ENCODE data around the gene TPBGL. TPM values are rescaled to one million over a fixed set of nuclear protein-coding genes. Genes with fewer than 3 reads are reported as not detected.
"Not testable (repeated sequence)": the region's sequence is repeated elsewhere in the genome, so short reads cannot be mapped to it uniquely, and the experiment has no call there.

The TPBGL gene
- total RNA-seq, 1 experiment from 2014 or later: not detected

- Histone ChIP-seq H3K36me3 (no peaks in the 10 kb centered on the region), H3K9me3 (no peaks in the 10 kb centered on the region), H3K4me3 (no peak overlapping the region), H3K27me3 (no peaks in the 10 kb centered on the region)
- DNase-seq: no peak
These were observed 22.6 kb downstream of the TPBGL start for GRCh38 chr11:75262961-75263852.

- H3K9me3 ChIP-seq: no peaks in the 10 kb centered on the region
- H3K4me3 ChIP-seq: no peak overlapping the region
- no peaks in the 10 kb centered on the region for H3K36me3 ChIP-seq
- H3K27me3 ChIP-seq: no peaks in the 10 kb centered on the region
- no peak for DNase-seq
These were observed 23.4 kb downstream of the TPBGL start for GRCh38 chr11:75263944-75264349.

GRCh38 chr11:75264356-75264755, 23.8 kb downstream of the TPBGL start:
- Histone ChIP-seq H3K9me3 (no peaks in the 10 kb centered on the region), H3K36me3 (no peaks in the 10 kb centered on the region)

GRCh38 chr11:75264971-75265370, 24.4 kb downstream of the TPBGL start:
- Histone ChIP-seq H3K4me3 (no peak overlapping the region), H3K36me3 (no peaks in the 10 kb centered on the region), H3K9me3 (no peaks in the 10 kb centered on the region), H3K27me3 (no peaks in the 10 kb centered on the region)
- no peak for DNase-seq

More at GRCh38 chr11:75264356-75264755, 23.8 kb downstream of the TPBGL start:
- H3K27me3 ChIP-seq: no peaks in the 10 kb centered on the region
- H3K4me3 ChIP-seq: no peak overlapping the region
- no peak for DNase-seq

GRCh38 chr11:75265851-75266531, 25.4 kb downstream of the TPBGL start:
- Histone ChIP-seq H3K4me3 (no peak overlapping the region), H3K27me3 (no peaks in the 10 kb centered on the region), H3K9me3 (no peaks in the 10 kb centered on the region), H3K36me3 (no peaks in the 10 kb centered on the region)
- no peak for DNase-seq

- no peaks in the 10 kb centered on the region for H3K9me3 ChIP-seq
- DNase-seq: no peak
- no peaks in the 10 kb centered on the region for H3K36me3 ChIP-seq
- H3K4me3 ChIP-seq: no peak overlapping the region
- H3K27me3 ChIP-seq: no peaks in the 10 kb centered on the region
These were observed 26.8 kb downstream of the TPBGL start for GRCh38 chr11:75267171-75267970.

GRCh38 chr11:75268626-75269366, 28.2 kb downstream of the TPBGL start:
- Histone ChIP-seq H3K36me3 (no peaks in the 10 kb centered on the region), H3K27me3 (no peaks in the 10 kb centered on the region)
- no peak for DNase-seq

GRCh38 chr11:75269367-75269660, 28.7 kb downstream of the TPBGL start:
- no peaks in the 10 kb centered on the region for H3K27me3 ChIP-seq
- DNase-seq: no peak
- no peaks in the 10 kb centered on the region for H3K9me3 ChIP-seq
- H3K4me3 ChIP-seq: no peak overlapping the region
- no peaks in the 10 kb centered on the region for H3K36me3 ChIP-seq

More at GRCh38 chr11:75268626-75269366, 28.2 kb downstream of the TPBGL start:
- H3K4me3 ChIP-seq: no peak overlapping the region
- H3K9me3 ChIP-seq: no peaks in the 10 kb centered on the region

- DNase-seq: no peak
- Histone ChIP-seq H3K36me3 (no peaks in the 10 kb centered on the region), H3K9me3 (no peaks in the 10 kb centered on the region), H3K27me3 (no peaks in the 10 kb centered on the region), H3K4me3 (no peak overlapping the region)
These were observed 29.3 kb downstream of the TPBGL start for GRCh38 chr11:75269896-75270295.

GRCh38 chr11:75270896-75271418, 30.4 kb downstream of the TPBGL start:
- H3K4me3 ChIP-seq: no peak overlapping the region
- no peaks in the 10 kb centered on the region for H3K27me3 ChIP-seq
- no peak for DNase-seq
- H3K9me3 ChIP-seq: no peaks in the 10 kb centered on the region
- H3K36me3 ChIP-seq: no peaks in the 10 kb centered on the region

- H3K27me3 ChIP-seq: no peaks in the 10 kb centered on the region
- H3K36me3 ChIP-seq: no peaks in the 10 kb centered on the region
- H3K4me3 ChIP-seq: no peak overlapping the region
- no peaks in the 10 kb centered on the region for H3K9me3 ChIP-seq
- no peak for DNase-seq
These were observed 31.2 kb downstream of the TPBGL start for GRCh38 chr11:75271730-75272129.

- Histone ChIP-seq H3K27me3 (no peaks in the 10 kb centered on the region), H3K4me3 (no peak overlapping the region), H3K9me3 (no peaks in the 10 kb centered on the region), H3K36me3 (no peaks in the 10 kb centered on the region)
- DNase-seq: no peak
These were observed 31.8 kb downstream of the TPBGL start for GRCh38 chr11:75272391-75272790.

GRCh38 chr11:75272821-75273301, 32.3 kb downstream of the TPBGL start:
- H3K4me3 ChIP-seq: no peak overlapping the region
- no peak for DNase-seq
- no peaks in the 10 kb centered on the region for H3K9me3 ChIP-seq
- H3K27me3 ChIP-seq: no peaks in the 10 kb centered on the region
- H3K36me3 ChIP-seq: no peaks in the 10 kb centered on the region

- Histone ChIP-seq H3K27me3 (no peaks in the 10 kb centered on the region), H3K4me3 (no peak overlapping the region), H3K36me3 (no peaks in the 10 kb centered on the region), H3K9me3 (no peaks in the 10 kb centered on the region)
- no peak for DNase-seq
These were observed 33.1 kb downstream of the TPBGL start for GRCh38 chr11:75273411-75274391.

GRCh38 chr11:75274716-75275115, 34.1 kb downstream of the TPBGL start:
- H3K36me3 ChIP-seq, H3K27me3 ChIP-seq, H3K4me3 ChIP-seq, DNase-seq, H3K9me3 ChIP-seq: not testable (repeated sequence)

Data from MG63 (cell line).